ENCODE results near the gene SCN4B. TPM values are rescaled to one million over a fixed set of nuclear protein-coding genes. Genes with fewer than 3 reads are reported as not detected.

Gene SCN4B
- total and polyA plus RNA-seq, 4 experiments from 2014 or later, result not detected

- Histone ChIP-seq H3K9me3 (ENCODE audit: control insufficient read depth in 1 of 2, low read length in 2 of 2) (no peaks in the 10 kb centered on the region), H3K4me1 (ENCODE audit: insufficient read depth, low read length) (peaks cover 4% of the 10 kb centered on the region), H3K27me3 (ENCODE audit: insufficient read depth, low read length) (peaks cover 5% of the 10 kb centered on the region), H3K4me3 (ENCODE audit: low read length in 2 of 2) (no peak overlapping the region), H3K27ac (ENCODE audit: low read depth, low read length) (no peak overlapping the region), H3K36me3 (ENCODE audit: insufficient read depth, low read length) (no peaks in the 10 kb centered on the region)
- no peaks in the 10 kb centered on the region for H3K9me3 Mint-ChIP-seq
- intact Hi-C loops (cut with micrococcal nuclease), result no loop called here
- no peak for DNase-seq
- CTCF ChIA-PET (ENCODE audit: partially characterized antibody), result no interaction called here
- H3K36me3 Mint-ChIP-seq, result no peaks in the 10 kb centered on the region
- POLR2A ChIA-PET (ENCODE audit: partially characterized antibody), result no interaction called here
- H3K27me3 Mint-ChIP-seq, result peaks cover 5 to 18% of the 10 kb centered on the region in 2 donors
- peaks cover 0 to 7% (median 2%) of the 10 kb centered on the region in 4 donors for H3K4me1 Mint-ChIP-seq
- H3K4me3 Mint-ChIP-seq, result no peak overlapping the region
- H3K27ac Mint-ChIP-seq, result no peak overlapping the region
These were observed 31.8 kb downstream of the SCN4B start for GRCh38 chr11:118120793-118121192.

- H3K36me3 Mint-ChIP-seq, result no peaks in the 10 kb centered on the region
- peak in 1 of 5 donors; percentile 8 for DNase-seq
- intact Hi-C loops (cut with micrococcal nuclease), result no loop called here
- Histone ChIP-seq H3K36me3 (ENCODE audit: insufficient read depth, low read length) (no peaks in the 10 kb centered on the region), H3K27ac (ENCODE audit: low read depth, low read length) (no peak overlapping the region), H3K4me1 (ENCODE audit: insufficient read depth, low read length) (peaks cover 4% of the 10 kb centered on the region), H3K27me3 (ENCODE audit: insufficient read depth, low read length) (peaks cover 5% of the 10 kb centered on the region), H3K4me3 (ENCODE audit: low read length in 2 of 2) (no peak overlapping the region), H3K9me3 (ENCODE audit: control insufficient read depth in 1 of 2, low read length in 2 of 2) (no peaks in the 10 kb centered on the region)
- no peaks in the 10 kb centered on the region for H3K9me3 Mint-ChIP-seq
- CTCF ChIA-PET (ENCODE audit: partially characterized antibody), result interaction anchor here (1.1 kb wide), 1 partner anchor 692 kb away, joined by 3 read pairs; no protein-coding TSS in a partner anchor
- H3K4me1 Mint-ChIP-seq, result peaks cover 4 to 17% (median 11%) of the 10 kb centered on the region in 4 donors
- POLR2A ChIA-PET (ENCODE audit: partially characterized antibody), result no interaction called here
- peaks cover 12 to 21% of the 10 kb centered on the region in 2 donors for H3K27me3 Mint-ChIP-seq
- H3K27ac Mint-ChIP-seq, result peak overlapping the region in 1 of 7 donors; percentile 79
- H3K4me3 Mint-ChIP-seq, result peak overlapping the region in 1 of 8 donors; percentile 7
These were observed 34.6 kb downstream of the SCN4B start for GRCh38 chr11:118117790-118118601.

- peak overlapping the region in 2 of 7 donors; percentile 22 to 80 for H3K27ac Mint-ChIP-seq
- Histone ChIP-seq H3K4me1 (ENCODE audit: insufficient read depth, low read length) (peaks cover 4% of the 10 kb centered on the region), H3K9me3 (ENCODE audit: control insufficient read depth in 1 of 2, low read length in 2 of 2) (no peaks in the 10 kb centered on the region), H3K4me3 (ENCODE audit: low read length in 2 of 2) (no peak overlapping the region), H3K36me3 (ENCODE audit: insufficient read depth, low read length) (no peaks in the 10 kb centered on the region), H3K27me3 (ENCODE audit: insufficient read depth, low read length) (peaks cover 5% of the 10 kb centered on the region), H3K27ac (ENCODE audit: low read depth, low read length) (no peak overlapping the region)
- intact Hi-C loops (cut with micrococcal nuclease), result no loop called here
- no peak for DNase-seq
- no peak overlapping the region for H3K4me3 Mint-ChIP-seq
- H3K27me3 Mint-ChIP-seq, result peaks cover 12 to 19% of the 10 kb centered on the region in 2 donors
- CTCF ChIA-PET (ENCODE audit: partially characterized antibody), result no interaction called here
- H3K4me1 Mint-ChIP-seq, result peaks cover 4 to 17% (median 11%) of the 10 kb centered on the region in 4 donors
- H3K36me3 Mint-ChIP-seq, result no peaks in the 10 kb centered on the region
- H3K9me3 Mint-ChIP-seq, result no peaks in the 10 kb centered on the region
- POLR2A ChIA-PET (ENCODE audit: partially characterized antibody), result no interaction called here
These were observed 37.6 kb downstream of the SCN4B start for GRCh38 chr11:118115048-118115447.

GRCh38 chr11:118114266-118114665 is 38.4 kb downstream of the SCN4B start:
- Mint-ChIP-seq H3K36me3 (no peaks in the 10 kb centered on the region), H3K4me1 (peaks cover 4 to 17% (median 11%) of the 10 kb centered on the region in 4 donors)
- CTCF ChIA-PET (ENCODE audit: partially characterized antibody), result interaction anchor here (1.0 kb wide), 1 partner anchor 17 kb away, joined by 3 read pairs; no protein-coding TSS in a partner anchor

GRCh38 chr11:118112711-118113430 is 39.8 kb downstream of the SCN4B start:
- H3K27me3 ChIP-seq (ENCODE audit: insufficient read depth, low read length), result peaks cover 5% of the 10 kb centered on the region
- no peaks in the 10 kb centered on the region for H3K36me3 Mint-ChIP-seq
- peak overlapping the region in 1 of 7 donors; percentile 16 for H3K27ac Mint-ChIP-seq
- ChIA-PET POLR2A (ENCODE audit: partially characterized antibody) (no interaction called here), CTCF (ENCODE audit: partially characterized antibody) (interaction anchor here (0.7 to 1.0 kb wide), 2 partner anchors 59 to 254 kb away, joined by 3 to 5 read pairs; no protein-coding TSS in a partner anchor)
- H3K4me1 Mint-ChIP-seq, result peaks cover 4 to 17% (median 10%) of the 10 kb centered on the region in 4 donors
- H3K36me3 ChIP-seq (ENCODE audit: insufficient read depth, low read length), result no peaks in the 10 kb centered on the region
- H3K9me3 ChIP-seq (ENCODE audit: control insufficient read depth in 1 of 2, low read length in 2 of 2), result no peaks in the 10 kb centered on the region
- H3K4me3 Mint-ChIP-seq, result no peak overlapping the region
- peaks cover 4% of the 10 kb centered on the region for H3K4me1 ChIP-seq (ENCODE audit: insufficient read depth, low read length)
- no peaks in the 10 kb centered on the region for H3K9me3 Mint-ChIP-seq
- H3K27ac ChIP-seq (ENCODE audit: low read depth, low read length), result no peak overlapping the region
- no peak for DNase-seq
- intact Hi-C loops (cut with micrococcal nuclease), result no loop called here
- peaks cover 9 to 10% of the 10 kb centered on the region in 2 donors for H3K27me3 Mint-ChIP-seq
- no peak overlapping the region for H3K4me3 ChIP-seq (ENCODE audit: low read length in 2 of 2)

More at GRCh38 chr11:118114266-118114665, 38.4 kb downstream of the SCN4B start:
- Mint-ChIP-seq H3K4me3 (no peak overlapping the region), H3K9me3 (no peaks in the 10 kb centered on the region), H3K27ac (peak overlapping the region in 1 of 7 donors; percentile 13), H3K27me3 (peaks cover 12 to 16% of the 10 kb centered on the region in 2 donors)
- DNase-seq, result no peak
- no peak overlapping the region for H3K27ac ChIP-seq (ENCODE audit: low read depth, low read length)
- POLR2A ChIA-PET (ENCODE audit: partially characterized antibody), result no interaction called here
- peaks cover 4% of the 10 kb centered on the region for H3K4me1 ChIP-seq (ENCODE audit: insufficient read depth, low read length)
- H3K4me3 ChIP-seq (ENCODE audit: low read length in 2 of 2), result no peak overlapping the region
- no peaks in the 10 kb centered on the region for H3K36me3 ChIP-seq (ENCODE audit: insufficient read depth, low read length)
- H3K27me3 ChIP-seq (ENCODE audit: insufficient read depth, low read length), result peaks cover 5% of the 10 kb centered on the region
- intact Hi-C loops (cut with micrococcal nuclease), result no loop called here
- no peaks in the 10 kb centered on the region for H3K9me3 ChIP-seq (ENCODE audit: control insufficient read depth in 1 of 2, low read length in 2 of 2)

DNA sequence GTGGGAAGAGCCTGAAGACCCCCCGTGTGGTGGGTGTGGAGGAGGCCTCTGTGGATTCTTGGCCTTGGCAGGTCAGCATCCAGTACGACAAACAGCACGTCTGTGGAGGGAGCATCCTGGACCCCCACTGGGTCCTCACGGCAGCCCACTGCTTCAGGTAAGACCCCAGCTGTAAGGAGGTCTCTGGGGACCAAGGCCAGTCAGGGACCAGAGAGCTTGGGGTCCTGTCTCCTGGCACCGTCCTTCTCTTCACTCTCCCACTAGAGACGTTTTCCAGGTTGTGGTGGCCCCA is 40.9 kb downstream of the SCN4B start:
- Histone ChIP-seq H3K4me1 (ENCODE audit: insufficient read depth, low read length) (no peaks in the 10 kb centered on the region), H3K4me3 (ENCODE audit: low read length in 2 of 2) (no peak overlapping the region), H3K36me3 (ENCODE audit: insufficient read depth, low read length) (no peaks in the 10 kb centered on the region), H3K9me3 (ENCODE audit: control insufficient read depth in 1 of 2, low read length in 2 of 2) (no peaks in the 10 kb centered on the region), H3K27me3 (ENCODE audit: insufficient read depth, low read length) (peaks cover 5% of the 10 kb centered on the region), H3K27ac (ENCODE audit: low read depth, low read length) (no peak overlapping the region)
- Mint-ChIP-seq H3K4me1 (peaks cover 4 to 12% (median 8%) of the 10 kb centered on the region in 4 donors), H3K36me3 (no peaks in the 10 kb centered on the region), H3K9me3 (no peaks in the 10 kb centered on the region), H3K27me3 (peaks cover 8 to 9% of the 10 kb centered on the region in 2 donors), H3K4me3 (no peak overlapping the region), H3K27ac (no peak overlapping the region)
- ChIA-PET CTCF (ENCODE audit: partially characterized antibody) (interaction anchor here (0.8 kb wide), 1 partner anchor 226 kb away, joined by 3 read pairs; no protein-coding TSS in a partner anchor), POLR2A (ENCODE audit: partially characterized antibody) (no interaction called here)
- DNase-seq, result no peak
- intact Hi-C loops (cut with micrococcal nuclease), result no loop called here

- Mint-ChIP-seq H3K9me3 (no peaks in the 10 kb centered on the region), H3K27me3 (peaks cover 6 to 7% of the 10 kb centered on the region in 2 donors), H3K36me3 (no peaks in the 10 kb centered on the region), H3K27ac (no peak overlapping the region), H3K4me1 (peaks cover 4 to 12% (median 8%) of the 10 kb centered on the region in 4 donors), H3K4me3 (no peak overlapping the region)
- H3K27me3 ChIP-seq (ENCODE audit: insufficient read depth, low read length), result peaks cover 2% of the 10 kb centered on the region
- no peaks in the 10 kb centered on the region for H3K9me3 ChIP-seq (ENCODE audit: control insufficient read depth in 1 of 2, low read length in 2 of 2)
- no peaks in the 10 kb centered on the region for H3K36me3 ChIP-seq (ENCODE audit: insufficient read depth, low read length)
- CTCF ChIA-PET (ENCODE audit: partially characterized antibody), result interaction anchor here (0.8 kb wide), 1 partner anchor 225 kb away, joined by 3 read pairs; no protein-coding TSS in a partner anchor
- no peak for DNase-seq
- H3K4me1 ChIP-seq (ENCODE audit: insufficient read depth, low read length), result no peaks in the 10 kb centered on the region
- intact Hi-C loops (cut with micrococcal nuclease), result no loop called here
- POLR2A ChIA-PET (ENCODE audit: partially characterized antibody), result no interaction called here
- H3K4me3 ChIP-seq (ENCODE audit: low read length in 2 of 2), result no peak overlapping the region
- no peak overlapping the region for H3K27ac ChIP-seq (ENCODE audit: low read depth, low read length)
These were observed 41.4 kb downstream of the SCN4B start for GRCh38 chr11:118111019-118111743.

Data from CD4-positive, alpha-beta memory T cell (primary cell).